Limb (tissue), 2 donors: ENCODE results near the gene CFAP97D1.

Source experiments
- DNase-seq, 2 donors: peaks; one replicate each; pipeline ENCODE4 v3.0.0-alpha.2; 2016; ENCODE audit errors: extremely low spot score in 2 of 2

The CFAP97D1 gene

DNA sequence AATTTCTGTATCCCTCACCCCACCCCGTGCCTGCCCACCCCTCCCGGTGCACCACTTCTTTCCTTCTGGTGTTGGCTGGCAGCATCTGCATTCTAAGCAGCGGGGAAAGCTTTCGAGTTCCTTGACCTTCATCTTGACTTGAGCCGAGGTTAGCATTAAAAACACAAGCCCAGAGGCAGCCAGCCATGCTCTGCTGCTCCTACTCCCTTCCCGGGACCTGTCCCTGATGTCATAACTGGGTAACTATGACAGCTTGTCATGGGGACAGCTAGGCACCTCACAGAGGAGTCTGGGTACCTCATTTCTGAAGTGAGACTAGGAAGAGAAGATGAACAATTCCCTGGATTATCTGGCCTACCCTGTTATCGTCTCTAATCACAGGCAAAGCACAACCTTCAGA lies at the start of gene CFAP97D1:
TSS of gene CFAP97D1 (plus strand) at position 301 of the 400 bp plus-strand sequence. CDS start at position 329, 28 bp downstream.
- DNase-seq = peak in 1 of 2 donors; percentile 26

DNA sequence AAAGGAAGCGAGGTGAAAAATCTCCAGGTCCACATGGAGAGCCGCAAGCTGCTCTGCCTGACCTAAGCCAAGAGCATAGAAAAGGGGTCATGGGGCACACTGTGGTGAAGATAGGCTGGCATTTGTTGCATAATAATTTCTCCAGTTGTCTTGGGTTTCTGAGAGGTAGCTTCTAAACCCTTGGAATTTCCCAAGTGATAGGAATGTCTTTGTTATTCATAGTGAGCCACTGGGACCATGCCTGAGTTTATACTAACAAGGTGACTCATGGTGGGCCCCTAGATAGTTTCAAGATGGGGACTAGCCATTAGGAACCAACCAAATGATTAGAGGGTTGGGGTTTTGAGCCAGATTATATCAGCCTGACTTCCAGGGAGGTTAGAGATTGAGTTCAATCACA lies 47.3 kb upstream of the CFAP97D1 start:
- DNase-seq = no peak

DNA sequence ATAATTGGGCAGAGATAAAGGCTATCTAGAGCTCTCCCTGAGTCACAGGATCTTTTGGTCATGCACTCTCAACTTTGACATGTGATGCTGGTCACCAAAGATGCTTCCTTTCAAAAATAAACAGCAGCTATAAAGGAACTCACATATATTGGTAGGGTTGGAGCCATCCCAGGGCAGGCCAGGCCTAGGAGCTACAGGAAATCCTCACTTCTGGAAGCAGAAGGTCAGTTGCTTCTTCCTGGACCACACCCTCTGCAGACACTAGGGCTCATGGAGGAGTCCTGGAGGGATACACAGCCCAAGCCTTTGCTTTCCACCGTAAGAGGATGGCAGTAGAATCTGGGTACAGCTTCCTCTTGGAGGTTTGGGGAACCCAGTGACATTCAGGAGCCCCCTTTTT lies 46.3 kb upstream of the CFAP97D1 start:
- DNase-seq = no peak

DNA sequence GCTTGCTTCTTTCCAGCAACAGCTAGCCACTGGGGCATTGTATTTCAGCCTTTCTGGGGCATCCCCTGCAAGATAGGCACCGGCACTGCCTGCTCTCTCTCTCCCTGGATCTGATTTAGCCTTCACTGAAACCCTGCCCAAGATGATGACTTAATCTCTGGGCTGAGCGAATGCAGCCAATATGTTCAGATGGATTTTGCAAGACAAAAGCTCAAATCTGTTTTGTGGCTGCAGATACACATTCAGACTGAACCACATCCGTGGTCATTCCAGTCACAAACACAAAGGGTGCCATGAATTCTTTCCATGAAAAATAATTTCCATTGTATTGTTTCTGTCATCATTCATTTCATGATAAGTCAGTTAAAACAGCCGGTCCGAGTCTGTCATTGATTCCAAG lies 45.9 kb upstream of the CFAP97D1 start:
- no peak for DNase-seq

DNA sequence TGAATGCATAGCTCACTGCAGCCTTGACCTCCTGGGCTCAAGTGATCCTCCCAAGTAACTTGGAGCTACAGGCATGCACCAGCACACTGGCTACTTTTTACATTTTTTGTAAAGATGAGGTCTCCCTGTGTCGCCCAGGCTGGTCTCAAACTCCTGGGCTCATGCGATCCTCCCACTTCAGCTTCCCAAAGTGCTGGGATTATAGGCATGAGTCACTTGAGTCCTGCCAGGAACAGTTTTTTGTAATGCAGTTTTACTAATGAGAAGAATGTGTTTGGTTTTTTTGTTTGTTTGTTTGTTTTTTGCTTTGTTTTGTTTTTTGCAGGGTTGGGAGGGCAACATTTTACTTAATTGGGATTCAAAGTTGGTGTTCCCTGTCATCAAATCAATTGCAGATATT lies 43.8 kb upstream of the CFAP97D1 start:
- no peak for DNase-seq

DNA sequence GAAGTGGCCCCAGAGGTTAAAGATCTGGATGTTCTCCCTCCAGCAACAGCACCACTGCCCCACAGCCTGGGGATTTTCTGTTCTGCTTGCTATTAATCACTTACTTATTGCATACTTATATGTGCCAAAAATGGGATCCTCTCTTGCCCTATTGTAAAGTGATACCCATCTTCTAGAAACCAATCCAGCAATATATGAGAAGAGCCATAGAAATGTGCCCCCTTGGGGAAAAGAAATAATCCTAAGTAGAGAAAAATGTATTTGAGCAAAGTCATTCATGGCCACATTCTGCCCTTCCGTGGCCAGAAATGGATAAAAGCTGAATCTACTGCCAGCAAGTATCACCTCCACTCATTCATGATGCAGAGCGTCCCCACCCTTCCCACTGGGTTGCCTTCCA lies 42.5 kb upstream of the CFAP97D1 start:
- DNase-seq = no peak

DNA sequence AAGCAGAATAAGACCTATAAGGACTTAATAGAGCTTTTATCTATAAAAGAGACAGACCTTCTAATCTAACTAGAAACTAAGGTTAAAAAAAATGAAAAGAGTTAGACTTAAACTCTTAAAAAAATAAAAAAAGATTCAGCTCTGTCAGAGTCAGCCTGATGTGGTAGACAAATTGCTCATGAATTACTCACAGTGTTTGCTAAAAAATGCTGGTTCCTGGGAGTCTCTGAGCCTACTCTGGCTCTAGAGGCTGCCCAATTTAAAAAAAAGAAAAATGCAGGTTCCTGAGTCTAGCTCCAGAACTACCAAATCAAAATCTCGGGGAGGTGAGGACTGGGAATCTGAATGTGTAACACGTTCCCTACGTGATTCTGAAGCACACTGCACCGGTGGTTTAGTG lies 39.7 kb upstream of the CFAP97D1 start:
- no peak for DNase-seq

DNA sequence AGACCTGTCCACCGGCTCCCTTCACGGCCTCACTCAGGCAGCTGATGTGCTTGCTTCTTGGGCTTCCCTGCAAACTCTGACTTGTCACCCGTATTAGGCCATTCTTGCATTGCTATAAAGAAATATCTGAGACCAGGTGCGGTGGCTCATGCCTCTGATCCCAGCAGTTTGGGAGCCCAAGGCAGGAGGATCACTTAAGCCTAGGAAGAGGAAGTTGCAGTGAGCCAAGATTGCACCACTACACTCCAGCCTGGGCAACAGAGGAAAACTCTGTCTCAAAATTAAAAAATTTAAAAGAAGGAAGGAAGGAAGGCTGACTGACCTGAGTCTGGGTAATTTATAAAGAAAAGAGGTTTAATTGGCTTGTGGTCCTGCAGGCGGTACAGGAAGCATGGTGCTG lies 38.6 kb upstream of the CFAP97D1 start:
- DNase-seq = no peak

DNA sequence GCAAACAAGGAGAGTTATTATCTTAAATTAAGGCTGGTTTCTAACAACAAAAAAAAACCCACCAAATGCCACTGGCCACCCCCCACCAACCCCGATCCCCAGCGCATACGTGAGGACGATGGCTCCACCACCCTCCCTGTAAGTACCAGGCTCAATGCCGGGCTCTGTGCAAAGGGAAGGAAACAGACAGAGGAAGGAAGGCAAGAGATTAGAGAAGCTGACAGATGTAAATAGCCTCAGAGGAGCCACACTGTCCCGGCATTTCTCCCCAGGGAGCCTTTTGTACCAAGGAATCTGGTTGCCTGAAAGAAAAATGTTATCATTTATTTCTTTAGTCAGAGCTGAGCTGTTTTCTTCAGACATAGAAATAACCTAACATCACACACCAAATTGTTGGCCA lies 34.7 kb upstream of the CFAP97D1 start:
- DNase-seq = no peak

DNA sequence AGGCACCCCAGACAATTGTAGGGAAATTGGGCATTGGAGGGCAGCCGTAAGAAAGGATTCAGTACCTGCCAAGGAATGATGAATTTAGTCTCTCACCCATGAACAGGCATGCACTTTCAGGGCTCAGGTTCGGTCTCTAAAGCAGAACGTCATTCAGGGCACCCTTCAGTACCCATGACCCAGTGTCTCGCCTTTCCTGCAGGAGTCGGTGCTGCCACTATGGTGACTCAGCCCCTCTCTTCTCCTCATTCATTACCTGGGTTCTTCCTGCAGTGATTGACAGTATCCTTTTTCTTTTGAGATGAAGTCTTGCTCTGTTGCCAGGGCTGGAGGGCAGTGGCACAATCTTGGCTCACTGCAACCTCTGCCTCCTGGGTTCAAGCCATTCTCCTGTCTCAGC lies 30.1 kb upstream of the CFAP97D1 start:
- DNase-seq = no peak

DNA sequence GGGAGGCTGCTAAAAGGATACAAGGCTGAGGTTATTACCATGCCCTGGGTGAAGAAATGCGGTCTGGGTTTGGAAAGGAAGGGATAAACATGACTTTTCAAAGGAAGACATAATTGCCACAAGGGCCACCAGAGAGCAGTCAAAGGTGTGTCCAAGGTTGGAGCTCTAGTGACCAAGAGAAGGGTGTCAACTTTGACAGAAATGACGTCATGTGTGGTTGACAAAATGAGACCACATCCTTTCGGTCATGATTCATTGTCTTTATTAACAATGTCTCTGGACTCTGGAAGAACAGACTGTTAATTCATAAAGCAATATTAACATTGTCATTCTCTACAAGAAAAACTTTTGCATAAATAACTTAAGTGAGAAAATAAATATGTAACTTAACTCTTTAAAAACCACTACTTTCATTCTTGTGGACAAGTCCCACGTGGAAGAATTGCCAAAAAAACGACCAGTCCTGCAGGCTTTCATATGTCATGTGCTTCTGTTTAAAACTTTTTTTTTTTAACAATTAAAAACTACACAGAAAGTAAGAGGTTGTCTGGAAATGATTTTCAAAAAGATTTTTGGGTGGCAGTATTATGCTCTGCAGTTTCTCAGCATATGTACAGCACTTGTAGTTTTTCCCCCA lies 26.6 kb upstream of the CFAP97D1 start:
- no peak for DNase-seq

DNA sequence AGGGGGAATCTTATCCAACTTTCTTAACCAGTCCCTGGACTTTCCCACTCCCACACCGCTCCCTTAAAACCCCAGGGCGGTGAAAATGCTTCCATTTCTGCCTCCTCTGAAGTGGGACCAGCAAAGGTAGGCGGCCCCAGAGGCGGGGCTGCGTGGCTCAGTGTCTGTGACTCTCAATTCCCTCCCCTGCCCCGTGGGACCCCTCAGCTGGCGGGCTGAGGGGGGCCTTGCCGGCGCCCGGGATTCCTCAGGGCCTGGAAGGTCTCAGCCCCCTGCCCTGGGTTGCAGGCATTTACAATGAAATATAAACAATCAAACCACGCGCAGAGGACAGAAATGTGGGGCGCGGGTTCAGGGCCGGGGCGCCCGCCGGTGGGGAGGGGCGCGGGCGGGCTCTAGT lies 25.3 kb upstream of the CFAP97D1 start:
- no peak for DNase-seq

DNA sequence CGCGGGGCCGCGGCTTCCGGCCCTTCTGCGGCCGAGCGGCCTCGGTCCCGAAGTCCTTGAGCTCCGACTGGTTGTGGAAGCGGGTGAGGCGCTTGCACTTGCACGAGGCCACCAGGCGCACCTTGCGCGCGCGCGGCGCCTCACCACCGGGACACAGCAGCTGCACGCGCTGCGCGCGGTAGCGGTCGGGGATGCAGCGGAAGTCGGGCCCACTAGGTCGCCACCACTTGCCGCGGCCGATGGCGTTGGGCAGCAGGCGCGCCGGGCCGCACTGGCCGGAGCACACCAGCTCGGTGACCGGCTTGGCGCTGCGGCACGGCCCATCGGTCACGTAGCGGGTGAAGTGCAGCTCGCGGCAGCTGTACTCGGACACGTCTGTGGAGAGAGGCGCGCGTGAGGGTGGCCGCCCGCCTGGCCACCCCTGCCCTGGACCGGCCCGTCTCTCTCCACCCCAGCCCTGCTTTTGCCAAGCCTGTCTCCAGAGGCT lies 24.8 kb upstream of the CFAP97D1 start:
- DNase-seq = peak in 1 of 2 donors; percentile 75

DNA sequence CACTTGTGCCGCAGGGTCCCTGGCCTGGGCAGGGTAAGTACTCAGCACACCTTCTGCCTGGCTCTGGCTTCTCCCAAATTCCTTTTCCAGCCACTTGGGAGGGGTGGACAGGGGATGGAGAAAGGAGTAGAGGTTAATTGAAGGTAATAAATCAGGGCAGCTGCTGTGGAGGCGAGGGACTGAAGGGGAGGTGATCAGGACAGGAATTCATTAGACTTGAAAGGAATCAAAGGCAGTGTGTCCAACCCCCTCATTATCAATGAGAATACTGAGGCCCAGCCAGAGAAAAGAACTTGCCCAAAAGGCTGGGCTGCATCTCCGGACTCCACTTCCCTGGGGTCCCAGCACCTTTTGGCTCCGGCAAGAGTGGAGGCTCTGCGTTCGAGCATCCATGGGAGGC lies 24.0 kb upstream of the CFAP97D1 start:
- DNase-seq = no peak

DNA sequence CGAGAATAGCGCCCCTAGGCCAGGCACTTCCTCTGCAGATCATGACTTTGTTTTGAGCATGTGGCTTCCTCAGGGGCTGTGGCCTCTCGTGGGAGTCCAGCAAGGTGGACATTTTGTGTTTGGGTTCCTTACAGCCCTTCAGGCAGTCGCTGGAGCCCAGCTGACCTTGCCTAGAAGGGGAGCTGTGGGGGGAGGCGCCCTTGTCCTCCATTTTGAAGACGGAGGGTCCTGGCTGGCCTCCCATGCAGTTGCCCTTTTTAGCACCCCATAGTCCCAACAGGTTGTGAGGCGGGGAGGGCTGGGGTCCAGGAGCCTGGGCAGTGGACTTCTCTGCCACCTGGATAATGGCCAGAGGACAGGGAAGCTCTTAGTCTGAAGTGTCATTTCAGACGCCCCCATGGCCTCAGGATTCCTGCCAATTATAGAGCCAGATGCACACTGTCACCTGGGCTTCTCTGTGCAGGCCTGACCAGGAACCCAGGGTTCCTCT lies 23.0 kb upstream of the CFAP97D1 start:
- no peak for DNase-seq

DNA sequence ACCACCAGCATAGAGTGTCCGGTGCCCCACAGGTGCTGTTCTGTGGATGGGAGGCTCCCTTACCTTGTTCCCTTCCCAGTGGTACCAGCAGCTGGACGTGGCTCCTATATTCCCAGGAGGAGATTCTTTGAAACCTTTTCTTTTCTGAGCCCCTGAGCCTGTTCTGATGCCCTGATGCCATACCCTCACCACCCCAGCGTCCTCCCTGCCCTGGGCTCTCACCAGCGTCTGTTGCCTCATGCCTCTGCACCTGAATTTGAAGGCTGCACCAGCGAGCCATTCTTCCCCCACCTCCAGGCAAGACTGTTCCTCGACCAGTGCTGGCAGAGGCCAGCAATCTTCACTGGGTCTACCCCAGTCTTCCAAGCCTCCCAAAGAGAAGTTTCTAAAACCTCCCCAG lies 22.1 kb upstream of the CFAP97D1 start:
- no peak for DNase-seq

DNA sequence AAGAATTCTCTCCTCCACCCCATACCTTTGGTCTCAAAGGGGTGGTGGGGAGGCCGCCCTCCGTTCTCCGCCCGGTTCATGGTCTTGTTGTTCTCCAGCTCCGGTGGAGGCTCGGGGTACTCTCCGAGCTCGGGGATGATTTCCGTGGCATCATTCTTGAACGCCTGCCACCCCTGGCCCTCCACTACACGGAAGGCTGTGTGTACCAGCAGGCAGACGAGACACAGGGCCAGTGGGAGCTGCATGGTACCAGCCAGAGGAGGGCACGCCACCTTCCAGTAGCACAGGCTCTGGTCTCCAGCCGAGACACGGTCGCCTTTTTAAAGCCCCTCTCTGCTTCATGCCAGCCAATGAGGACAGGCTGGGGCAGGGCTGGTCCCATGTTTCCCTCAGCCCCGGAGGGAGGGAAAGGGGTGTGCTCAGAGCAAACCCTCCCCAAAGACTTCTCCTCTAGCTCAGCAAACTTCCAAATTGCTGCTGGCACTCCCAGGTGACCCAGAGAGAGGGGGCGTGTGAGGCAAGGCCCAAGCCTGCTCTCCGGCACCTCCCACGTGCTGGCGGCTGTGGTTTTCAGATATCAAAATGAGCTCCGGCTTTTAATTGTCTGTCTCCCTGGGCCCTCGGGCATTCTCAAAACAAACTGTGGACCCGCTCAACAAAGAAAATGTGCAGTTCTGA lies 21.6 kb upstream of the CFAP97D1 start, which contains the start of gene SOST:
TSS of gene SOST (minus strand) at position 295 of the 678 bp plus-strand sequence. CDS start at position 245, 50 bp downstream.
- no peak for DNase-seq

DNA sequence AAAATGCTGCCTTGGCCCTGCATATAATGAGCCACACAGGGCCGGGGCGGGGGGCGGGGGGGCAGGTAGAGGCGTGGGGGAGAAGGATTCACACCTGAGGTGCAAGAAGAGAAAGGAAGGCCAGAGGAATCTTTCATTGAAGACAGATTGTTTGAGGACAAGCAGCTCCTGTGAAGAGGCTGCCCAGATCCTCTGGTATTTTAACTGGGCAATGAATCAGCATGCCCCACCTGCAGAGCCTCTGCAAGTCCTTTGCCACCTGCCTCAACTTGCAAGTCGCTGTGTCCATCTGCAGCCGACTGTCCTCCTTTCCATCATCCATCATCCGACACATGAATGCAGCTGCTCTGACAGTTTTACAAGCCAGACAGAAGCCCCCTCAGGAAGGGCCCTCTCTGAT lies 20.4 kb upstream of the CFAP97D1 start:
- DNase-seq = no peak

DNA sequence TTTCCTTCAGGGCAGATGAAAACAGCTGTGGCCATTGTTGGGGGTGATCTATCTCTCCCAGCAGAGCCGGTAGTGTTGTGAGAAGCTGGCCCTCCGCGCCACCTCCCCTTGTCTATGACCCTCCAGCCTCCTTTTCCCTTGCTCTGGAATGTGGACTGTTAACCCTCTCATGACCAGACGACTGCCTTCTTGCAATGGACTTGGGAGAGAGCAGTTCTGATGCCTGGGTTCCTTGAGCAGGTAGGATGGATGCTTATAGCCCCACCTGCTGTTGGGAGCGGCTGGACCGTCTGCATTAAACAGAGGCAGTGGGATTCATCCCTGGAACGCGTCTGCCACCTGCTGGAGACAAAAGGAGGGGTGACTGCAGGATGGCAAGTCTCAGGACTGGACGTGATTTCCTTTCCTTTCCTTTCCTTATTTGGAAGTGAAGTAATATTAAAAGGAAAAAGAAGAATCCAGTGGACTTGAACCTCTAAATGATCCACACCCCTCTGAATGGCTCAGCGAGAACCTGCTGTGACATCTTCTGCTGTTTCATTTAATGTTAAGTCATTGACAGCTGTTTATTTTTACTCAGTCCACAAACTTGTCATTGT lies 19.9 kb upstream of the CFAP97D1 start:
- DNase-seq = peak; percentile 89 to 95

DNA sequence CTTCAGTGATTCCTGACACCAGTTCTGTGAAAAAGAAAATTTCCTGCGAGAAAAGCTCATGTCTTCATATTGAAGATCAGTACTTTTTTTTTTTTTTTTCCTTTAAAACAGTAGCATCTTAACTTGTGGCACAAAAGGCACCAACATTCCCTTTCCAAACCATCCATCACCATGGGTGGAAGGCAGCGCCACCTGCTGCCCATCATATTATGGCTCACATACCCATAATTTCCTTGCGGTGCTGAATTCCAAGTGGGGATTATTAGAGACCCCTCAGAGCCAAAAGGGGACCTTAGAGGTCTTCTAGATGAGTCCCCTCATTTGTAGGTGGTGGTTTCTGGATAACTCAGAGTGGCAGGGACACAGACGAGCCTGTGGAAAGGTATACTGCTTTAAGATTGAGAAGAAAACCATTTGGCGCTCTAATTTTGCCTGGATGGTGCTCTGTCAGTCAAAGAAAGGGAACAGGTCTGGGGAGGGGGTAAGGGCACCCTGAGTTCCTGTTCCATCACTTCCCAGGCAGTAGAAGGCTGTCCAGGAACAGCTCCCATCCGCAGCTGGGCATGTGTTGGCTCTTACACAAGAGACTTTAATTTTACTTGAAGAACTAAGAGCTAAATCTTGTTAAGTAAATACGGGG lies 13.7 kb upstream of the CFAP97D1 start:
- peak; percentile 33 to 66 for DNase-seq

DNA sequence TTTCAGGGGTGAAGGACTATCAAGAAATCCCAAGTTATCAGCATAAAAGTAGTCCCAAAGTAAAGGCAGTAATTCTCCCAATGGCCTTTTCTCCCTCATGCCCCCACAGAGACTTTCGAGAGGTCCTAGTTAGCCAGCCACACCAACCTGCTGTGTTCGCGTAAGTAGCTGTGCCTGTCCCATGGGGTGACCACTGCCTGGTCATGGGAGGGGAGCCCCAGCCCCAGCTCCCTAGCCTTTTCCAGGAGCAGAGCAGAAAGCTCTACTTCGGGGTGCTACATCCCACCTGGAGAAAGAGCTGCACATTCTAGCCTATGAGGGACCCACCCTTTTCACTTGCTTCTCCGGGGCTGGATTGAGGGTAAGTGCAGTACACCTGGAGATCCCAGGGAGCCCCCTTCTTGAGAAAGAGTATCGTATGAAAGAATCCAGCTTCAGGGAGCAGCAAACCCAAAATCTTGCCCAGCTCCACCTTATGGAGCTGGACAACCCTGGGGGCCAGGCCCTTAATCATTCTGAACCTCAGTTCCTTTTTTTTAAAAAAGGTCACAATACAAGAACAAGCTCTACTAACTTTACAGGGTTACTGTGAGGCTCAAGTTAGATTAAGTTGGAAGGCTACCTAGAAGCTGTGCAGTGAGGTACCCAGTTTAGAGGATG lies 13.1 kb upstream of the CFAP97D1 start:
- no peak for DNase-seq

DNA sequence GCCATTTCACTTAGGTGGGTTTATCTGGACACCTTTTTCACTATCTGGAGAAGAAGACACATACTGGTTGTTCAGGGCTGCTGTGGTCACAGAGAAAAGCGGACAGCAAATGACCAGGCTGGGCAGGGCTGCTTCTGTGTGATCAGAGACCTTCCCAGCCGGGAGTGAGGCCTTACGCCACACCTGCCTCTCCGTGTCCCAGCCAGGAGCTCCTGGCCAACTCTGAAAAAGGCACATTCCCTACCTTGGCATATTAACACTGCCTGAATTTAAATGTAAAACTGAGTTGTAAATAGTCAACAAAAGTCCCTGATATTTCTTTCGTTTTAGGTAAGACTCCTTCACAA lies 12.5 kb upstream of the CFAP97D1 start:
- no peak for DNase-seq
